Aorta (tissue), 5 donors: Measurements from ENCODE around the gene RFPL4A. TPM values are rescaled to one million over a fixed set of nuclear protein-coding genes. Genes with fewer than 3 reads are reported as not detected.
A peak's percentile ranks its signal among the peaks of the same experiment; 100 is the strongest.

Source experiments
- ATAC-seq: fragments of 200-7000 bp; cut with Tn5 transposase; one replicate; pipeline ENCODE4 v1.9.1; 2022; ENCODE audit warnings: moderate library complexity; ENCODE audit not compliant: low FRiP score
- DNase-seq, 2 donors: peaks; one replicate each; pipeline ENCODE4 v3.0.0-alpha.2; 2020
- H3K27ac ChIP-seq, 2 donors: one replicate each; pipeline ENCODE4 v1.5.1; 2013; ENCODE audit warnings: low read length in 2 of 2, mild to moderate bottlenecking in 2 of 2, moderate library complexity in 2 of 2, control low read depth in 1 of 2, inconsistent platforms in 1 of 2, low read depth in 1 of 2
- H3K27me3 ChIP-seq, 2 donors: one replicate each; pipeline ENCODE4 v1.6.1; 2013; ENCODE audit warnings: control low read depth in 1 of 2, low read length in 1 of 2, mild to moderate bottlenecking in 1 of 2, moderate library complexity in 1 of 2; ENCODE audit not compliant: insufficient read depth in 2 of 2, control insufficient read depth in 1 of 2
- H3K36me3 ChIP-seq, 2 donors: one replicate each; pipeline ENCODE4 v1.6.1; 2013; ENCODE audit warnings: control low read depth in 1 of 2, low read length in 1 of 2, mild to moderate bottlenecking in 1 of 2; ENCODE audit not compliant: insufficient read depth in 2 of 2, control insufficient read depth in 1 of 2
- H3K4me1 ChIP-seq, 2 donors: one replicate each; pipeline ENCODE4 v1.6.1; 2013; ENCODE audit warnings: low read length in 2 of 2, control low read depth in 1 of 2, mild to moderate bottlenecking in 1 of 2, moderate library complexity in 1 of 2; ENCODE audit not compliant: insufficient read depth in 2 of 2, control insufficient read depth in 1 of 2
- H3K4me3 ChIP-seq, 2 donors: one replicate each; pipeline ENCODE4 v1.5.1; 2013; ENCODE audit warnings: low read length in 2 of 2, control low read depth in 1 of 2, mild to moderate bottlenecking in 1 of 2
- H3K9me3 ChIP-seq: one replicate; pipeline ENCODE4 v1.6.1; 2013; ENCODE audit warnings: mild to moderate bottlenecking, low read length; ENCODE audit not compliant: control insufficient read depth
- WGBS, 2 donors: extraction: QIAGEN DNeasy Blood & Tissue Kit; methylation state at CpG; one replicate each; pipeline ENCODE4 v1.1.7; 2013; 5-methylcytosine and 5-hydroxymethylcytosine counted together
- intact Hi-C, 2 donors: fragments of 100-400 bp; cut with DNase I; formaldehyde crosslinking; loops; one replicate each; pipeline versions ENCODE4 v1.14.2 to v1.15.0; 2022
- polyA plus RNA-seq, 2 donors: library from polyadenylated mRNA; stranded (reverse); fragments of 200-250 nt; gene quantifications; one replicate each; pipeline ENCODE4 v1.2.3, GENCODE V29; 2013
- total RNA-seq, 2 donors: library from RNA; stranded (reverse); fragmentation: NEBNext Ultra II Directional; extraction: Animal tissue kit (Norgen Biotek cat#: 25700); gene quantifications; one replicate each; pipeline ENCODE4 v1.2.1, GENCODE V29; 2021
- donor health status: healthy with polysubstance abuse.
- donor health status: Bipolar disorder and iron deficiency.
- donor health status: DM: no; HTN: no; CAD: no.
- donor health status: DM: no; HTN: no; CAD: no.
- donor health status: DM: yes; HTN: yes; CAD: no.

RFPL4A gene
- total and polyA plus RNA-seq, 4 donors, result not detected

- Histone ChIP-seq H3K27me3 (peaks cover 0 to 1% of the 10 kb centered on the region in 2 donors), H3K36me3 (no peaks in the 10 kb centered on the region), H3K27ac (no peak overlapping the region), H3K9me3 (no peaks in the 10 kb centered on the region), H3K4me3 (no peak overlapping the region), H3K4me1 (no peaks in the 10 kb centered on the region)
- 27% methylated on average over 7 of the region's 7 CpGs for WGBS, 2 donors
- intact Hi-C loops, result no loop called here
- DNase-seq, result no peak
- ATAC-seq, result no peak
Measured at GRCh38 chr19:55777528-55777927, 18.6 kb downstream of the RFPL4A start.

- no peaks in the 10 kb centered on the region for H3K9me3 ChIP-seq
- ATAC-seq (no peak), DNase-seq (no peak)
- no peaks in the 10 kb centered on the region for H3K36me3 ChIP-seq
- H3K27me3 ChIP-seq, result peaks cover 0 to 1% of the 10 kb centered on the region in 2 donors
- no peak overlapping the region for H3K27ac ChIP-seq
- H3K4me1 ChIP-seq, result no peaks in the 10 kb centered on the region
- 78 to 82% methylated on average over 16 of the region's 16 CpGs for WGBS, 2 donors
- intact Hi-C loops, result no loop called here
- H3K4me3 ChIP-seq, result no peak overlapping the region
Measured at GRCh38 chr19:55778331-55778730, 19.4 kb downstream of the RFPL4A start.

DNA sequence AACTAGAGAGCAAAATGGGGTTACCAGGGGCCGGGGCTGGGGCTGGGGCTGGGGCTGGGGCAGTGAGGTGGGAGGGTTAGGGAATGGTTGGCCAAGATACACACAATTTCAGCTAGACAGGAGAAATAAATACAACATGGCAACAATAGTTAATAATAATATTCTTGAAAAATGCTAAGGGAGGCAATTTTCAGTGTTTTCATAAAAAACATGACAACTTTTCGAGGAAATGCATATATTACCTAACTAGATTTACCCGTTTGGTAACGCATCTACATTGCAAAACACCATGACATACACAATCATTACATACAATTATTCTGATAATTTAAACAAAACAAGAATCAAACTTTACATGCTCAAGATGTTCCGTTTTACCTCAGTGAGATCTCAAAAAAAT is 22.2 kb downstream of the RFPL4A start:
- no peak for ATAC-seq
- no peaks in the 10 kb centered on the region for H3K36me3 ChIP-seq
- no peak for DNase-seq
- no peaks in the 10 kb centered on the region for H3K4me1 ChIP-seq
- no peak overlapping the region for H3K27ac ChIP-seq
- intact Hi-C loops, result no loop called here
- 77 to 78% methylated on average over 5 of the region's 5 CpGs for WGBS, 2 donors
- H3K4me3 ChIP-seq, result no peak overlapping the region
- peaks cover 0 to 1% of the 10 kb centered on the region in 2 donors for H3K27me3 ChIP-seq
- peaks cover 1% of the 10 kb centered on the region for H3K9me3 ChIP-seq

- ATAC-seq (no peak), DNase-seq (no peak)
- Histone ChIP-seq H3K36me3 (no peaks in the 10 kb centered on the region), H3K27me3 (no peaks in the 10 kb centered on the region), H3K4me1 (no peaks in the 10 kb centered on the region), H3K9me3 (no peaks in the 10 kb centered on the region), H3K4me3 (no peak overlapping the region), H3K27ac (no peak overlapping the region)
- intact Hi-C loops, result no loop called here
- WGBS, 2 donors, result 91 to 94% methylated on average over 11 of the region's 11 CpGs
Measured at GRCh38 chr19:55795021-55795420, 36.1 kb downstream of the RFPL4A start.

GRCh38 chr19:55801416-55801815 is 42.5 kb downstream of the RFPL4A start:
- H3K27ac ChIP-seq, result no peak overlapping the region
- WGBS, 2 donors, result 66% methylated on average over 7 of the region's 7 CpGs
- intact Hi-C loops, result no loop called here
- H3K9me3 ChIP-seq, result peaks cover 1% of the 10 kb centered on the region
- H3K4me1 ChIP-seq, result no peaks in the 10 kb centered on the region
- DNase-seq (no peak), ATAC-seq (no peak)
- no peaks in the 10 kb centered on the region for H3K27me3 ChIP-seq
- no peak overlapping the region for H3K4me3 ChIP-seq
- H3K36me3 ChIP-seq, result no peaks in the 10 kb centered on the region

GRCh38 chr19:55802281-55802680 is 43.4 kb downstream of the RFPL4A start:
- ATAC-seq (no peak), DNase-seq (no peak)
- H3K9me3 ChIP-seq, result peaks cover 1% of the 10 kb centered on the region
- H3K27me3 ChIP-seq, result no peaks in the 10 kb centered on the region
- H3K36me3 ChIP-seq, result no peaks in the 10 kb centered on the region
- H3K4me3 ChIP-seq, result no peak overlapping the region
- WGBS, 2 donors, result 83 to 85% methylated on average over 2 of the region's 2 CpGs
- intact Hi-C loops, result no loop called here
- H3K27ac ChIP-seq, result no peak overlapping the region
- H3K4me1 ChIP-seq, result no peaks in the 10 kb centered on the region

DNA sequence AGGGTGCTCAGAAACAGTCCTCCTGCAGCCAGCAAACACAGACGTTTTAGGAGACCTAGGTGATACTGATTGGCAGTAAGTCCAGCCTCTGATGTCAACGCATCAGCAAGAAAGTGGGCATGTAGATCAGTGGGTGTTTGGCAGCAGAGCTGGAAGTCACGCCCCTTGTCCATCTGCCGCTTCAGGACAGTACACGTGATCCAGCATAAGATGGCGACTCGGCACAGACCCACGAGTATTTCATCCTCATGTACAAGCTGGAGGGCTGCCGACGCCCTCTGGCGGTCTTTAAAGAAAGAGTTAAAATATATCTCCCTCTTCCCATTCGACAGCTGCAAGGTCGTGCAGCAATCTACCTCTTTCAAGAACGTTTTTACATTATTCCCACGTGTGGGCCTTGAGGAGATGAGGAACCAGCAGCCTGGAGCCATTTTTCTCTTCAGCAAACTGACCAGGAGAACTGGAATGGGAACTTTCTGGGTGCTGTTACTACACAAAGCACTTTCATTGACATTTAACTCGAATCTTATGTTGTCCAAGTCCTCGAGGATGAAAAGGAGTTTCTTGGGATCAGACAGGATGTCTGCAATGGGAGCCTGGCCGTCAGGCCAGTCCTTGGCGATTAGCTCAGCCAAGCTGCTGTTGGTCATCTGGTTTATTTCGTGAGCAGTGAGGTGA is 50.6 kb downstream of the RFPL4A start:
- Histone ChIP-seq H3K4me1 (no peaks in the 10 kb centered on the region), H3K27ac (no peak overlapping the region), H3K4me3 (no peak overlapping the region), H3K36me3 (no peaks in the 10 kb centered on the region), H3K27me3 (peaks cover 0 to 2% of the 10 kb centered on the region in 2 donors), H3K9me3 (peaks cover 4% of the 10 kb centered on the region)
- intact Hi-C loops, result no loop called here
- WGBS, 2 donors, result 29% methylated on average over 20 of the region's 20 CpGs
- DNase-seq, result peak in 1 of 2 donors; percentile 60
- ATAC-seq, result no peak

GRCh38 chr19:55811340-55811739 is 52.4 kb downstream of the RFPL4A start:
- 66 to 67% methylated on average over 3 of the region's 3 CpGs for WGBS, 2 donors
- ATAC-seq (no peak), DNase-seq (no peak)
- Histone ChIP-seq H3K4me3 (no peak overlapping the region), H3K36me3 (no peaks in the 10 kb centered on the region), H3K9me3 (peaks cover 4% of the 10 kb centered on the region), H3K4me1 (no peaks in the 10 kb centered on the region), H3K27ac (no peak overlapping the region), H3K27me3 (peaks cover 0 to 2% of the 10 kb centered on the region in 2 donors)
- intact Hi-C loops, result no loop called here

- ATAC-seq (no peak), DNase-seq (no peak)
- no peaks in the 10 kb centered on the region for H3K4me1 ChIP-seq
- 57 to 60% methylated on average over 7 of the region's 7 CpGs for WGBS, 2 donors
- no peak overlapping the region for H3K27ac ChIP-seq
- intact Hi-C loops, result no loop called here
- H3K4me3 ChIP-seq, result no peak overlapping the region
- no peaks in the 10 kb centered on the region for H3K36me3 ChIP-seq
- peaks cover 4% of the 10 kb centered on the region for H3K9me3 ChIP-seq
- peaks cover 0 to 2% of the 10 kb centered on the region in 2 donors for H3K27me3 ChIP-seq
Measured at GRCh38 chr19:55812449-55812848, 53.6 kb downstream of the RFPL4A start.
